ENCODE data around the gene RPGRIP1L.

Gene RPGRIP1L

DNA sequence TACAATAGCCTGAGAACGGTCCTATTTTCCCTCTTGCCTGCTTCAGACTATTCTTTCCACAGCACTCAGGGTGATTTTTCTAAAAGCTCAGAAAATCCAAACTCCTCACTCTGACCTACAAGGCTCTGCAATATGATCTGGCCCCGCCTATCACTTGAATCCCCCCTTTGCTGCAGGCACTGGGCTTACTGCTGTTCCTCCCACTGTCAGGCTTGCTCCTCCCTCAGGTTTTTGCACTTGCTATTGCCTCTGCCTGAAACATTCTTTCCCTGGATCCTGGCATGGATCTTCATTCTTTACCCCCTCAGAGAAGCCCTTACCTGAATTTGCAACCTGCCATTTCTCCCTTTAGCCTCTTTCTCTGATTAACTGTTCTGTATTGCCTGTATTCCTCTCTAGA, 52.3 kb downstream of the RPGRIP1L start:
- DNase-seq (ENCODE audit: low read depth): no peak

DNA sequence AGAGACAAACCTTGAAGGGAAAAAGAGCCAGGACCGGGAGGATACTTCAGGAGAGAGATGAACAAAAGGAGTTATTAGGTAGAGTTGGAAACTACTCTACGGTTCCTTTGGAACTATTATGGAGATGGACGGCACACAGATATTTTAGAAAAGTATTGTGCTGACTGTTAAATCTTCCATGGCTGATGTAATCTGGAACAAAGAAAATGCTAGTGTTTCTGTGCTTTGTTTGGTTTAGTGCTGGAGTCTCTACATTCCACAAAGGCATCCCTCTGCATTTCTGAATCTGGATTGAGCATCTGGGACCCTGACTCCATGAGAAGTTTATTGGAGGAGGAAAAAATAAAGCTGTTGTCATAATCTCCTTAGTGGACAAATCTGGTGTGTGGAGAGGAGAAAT, 57.2 kb downstream of the RPGRIP1L start:
- no peak for DNase-seq (ENCODE audit: low read depth)

DNA sequence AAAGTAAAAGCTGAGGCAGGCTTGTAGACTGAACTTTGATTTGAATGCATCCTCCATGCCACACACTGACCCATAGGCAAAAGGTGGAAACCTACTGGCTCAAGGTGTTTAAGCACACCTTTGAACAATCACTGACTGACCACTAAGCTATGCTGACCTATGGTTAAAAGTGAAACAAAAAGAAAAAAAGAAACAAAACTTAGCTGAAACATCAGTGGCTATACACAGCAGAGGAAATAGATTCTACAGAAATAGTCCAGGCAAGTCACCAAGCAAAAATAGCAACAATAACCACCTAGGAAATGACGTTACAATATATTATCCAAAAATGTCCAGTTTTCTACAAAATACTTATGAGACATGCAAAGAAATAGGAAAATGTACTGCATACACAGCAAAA, 60.2 kb downstream of the RPGRIP1L start:
- DNase-seq (ENCODE audit: low read depth): no peak

DNA sequence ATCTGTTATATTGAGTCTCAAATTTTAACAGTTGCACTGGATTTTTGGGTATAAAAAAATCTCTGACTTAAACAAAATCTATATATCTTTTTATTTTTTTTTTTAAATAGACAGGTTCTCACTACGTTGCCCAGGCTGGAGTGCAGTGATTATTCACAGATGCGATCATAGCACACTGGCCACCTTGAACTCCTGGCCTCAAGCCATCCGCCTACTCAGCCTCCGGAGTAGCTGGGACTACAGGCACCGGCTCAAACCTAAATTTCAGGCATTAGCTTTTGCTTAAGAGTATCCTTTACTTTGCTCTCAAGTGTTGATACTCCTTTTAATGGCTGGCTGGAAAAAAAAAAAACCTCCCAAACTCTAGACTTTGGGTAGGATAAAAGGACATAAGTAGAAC, 61.6 kb downstream of the RPGRIP1L start:
- no peak for DNase-seq (ENCODE audit: low read depth)

- no peak for DNase-seq (ENCODE audit: low read depth)
Measured at GRCh38 chr16:53636978-53637377, 66.7 kb downstream of the RPGRIP1L start.

DNA sequence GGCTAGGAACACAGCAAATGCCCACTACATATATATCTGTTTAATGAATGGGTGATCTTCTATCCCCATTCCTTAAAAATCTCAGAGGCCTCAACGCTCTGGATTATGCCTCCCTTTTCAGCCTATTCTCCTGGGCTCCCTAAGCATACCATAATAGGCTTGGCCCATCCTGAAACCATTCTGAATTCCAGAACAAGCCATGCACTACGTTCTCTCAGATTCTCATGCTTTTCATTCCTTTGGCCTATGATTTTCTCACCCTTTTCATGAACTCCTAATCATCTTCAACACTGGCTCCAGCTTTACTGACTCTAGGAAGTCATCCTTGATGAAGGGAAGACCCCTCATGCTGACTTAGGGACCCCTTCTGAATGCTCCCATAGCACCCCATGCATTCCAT, 71.1 kb downstream of the RPGRIP1L start:
- no peak for DNase-seq (ENCODE audit: low read depth)

- DNase-seq (ENCODE audit: low read depth): no peak
Measured at GRCh38 chr16:53631236-53632025, 72.2 kb downstream of the RPGRIP1L start.

DNA sequence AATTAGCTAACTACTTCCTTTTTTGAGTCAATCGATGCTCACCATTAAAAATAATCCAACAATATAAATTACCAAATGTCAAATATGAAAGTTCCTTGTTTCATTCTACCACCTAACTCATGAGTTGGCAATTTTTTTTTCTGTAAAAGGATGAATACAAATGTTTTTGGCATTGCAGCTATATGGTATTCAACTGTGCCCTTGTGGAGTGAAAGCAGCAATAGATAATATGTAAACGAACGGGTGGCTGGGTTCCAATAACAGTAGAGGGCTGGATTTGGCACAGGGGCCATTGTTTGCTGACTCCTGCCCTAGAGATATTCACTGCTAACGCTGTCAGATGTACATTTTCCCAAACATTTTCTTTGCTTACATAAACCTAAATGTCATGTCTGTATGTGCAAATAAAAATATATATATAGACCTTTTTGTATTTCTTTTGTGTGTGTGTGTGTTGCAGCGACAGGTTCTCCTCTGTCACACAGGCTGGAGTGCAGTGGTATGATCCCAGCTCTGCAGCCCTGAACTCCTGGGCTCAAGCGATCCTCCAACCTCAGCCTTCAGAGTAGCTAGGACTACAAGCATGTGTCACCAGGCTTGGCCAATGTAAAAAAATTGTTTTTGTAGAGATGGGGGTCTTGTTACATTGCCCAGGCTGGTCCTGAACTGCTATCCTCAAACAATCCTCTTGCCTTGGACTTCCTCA, 73.9 kb downstream of the RPGRIP1L start:
- no peak for DNase-seq (ENCODE audit: low read depth)

- DNase-seq (ENCODE audit: low read depth): no peak
Measured at GRCh38 chr16:53629151-53629550, 74.5 kb downstream of the RPGRIP1L start.

- DNase-seq (ENCODE audit: low read depth): no peak
Measured at GRCh38 chr16:53626811-53627210, 76.8 kb downstream of the RPGRIP1L start.

GRCh38 chr16:53626161-53626560, 77.5 kb downstream of the RPGRIP1L start:
- no peak for DNase-seq (ENCODE audit: low read depth)

- no peak for DNase-seq (ENCODE audit: low read depth)
Measured at GRCh38 chr16:53625221-53625620, 78.4 kb downstream of the RPGRIP1L start.

- no peak for DNase-seq (ENCODE audit: low read depth)
Measured at GRCh38 chr16:53622315-53622714, 81.3 kb downstream of the RPGRIP1L start.

DNA sequence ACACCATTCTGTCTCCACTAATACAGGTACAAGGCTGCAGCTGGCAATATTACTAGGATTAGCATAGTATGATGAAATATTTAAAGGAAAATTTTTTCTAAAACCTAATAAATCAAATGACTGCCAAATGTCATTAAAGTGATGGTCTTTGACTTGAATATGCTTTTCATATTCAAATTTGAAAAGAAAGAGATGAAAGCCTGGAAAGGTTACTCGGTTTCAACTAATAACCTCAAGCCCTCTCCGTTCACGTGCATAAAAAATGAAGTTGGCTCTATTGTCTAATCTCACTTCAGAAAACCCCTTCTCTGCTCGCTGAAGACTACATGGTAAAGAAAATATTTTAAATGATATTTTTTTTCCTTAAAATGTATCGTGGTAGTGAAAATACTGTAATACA, 83.2 kb downstream of the RPGRIP1L start:
- DNase-seq (ENCODE audit: low read depth): no peak

GRCh38 chr16:53619235-53619634, 84.4 kb downstream of the RPGRIP1L start:
- DNase-seq (ENCODE audit: low read depth): no peak

- DNase-seq (ENCODE audit: low read depth): no peak
Measured at GRCh38 chr16:53614346-53614745, 89.3 kb downstream of the RPGRIP1L start.

GRCh38 chr16:53612003-53612402, 91.7 kb downstream of the RPGRIP1L start:
- no peak for DNase-seq (ENCODE audit: low read depth)

- no peak for DNase-seq (ENCODE audit: low read depth)
Measured at GRCh38 chr16:53611179-53611696, 92.4 kb downstream of the RPGRIP1L start.

GRCh38 chr16:53609536-53609935, 94.1 kb downstream of the RPGRIP1L start:
- no peak for DNase-seq (ENCODE audit: low read depth)

DNA sequence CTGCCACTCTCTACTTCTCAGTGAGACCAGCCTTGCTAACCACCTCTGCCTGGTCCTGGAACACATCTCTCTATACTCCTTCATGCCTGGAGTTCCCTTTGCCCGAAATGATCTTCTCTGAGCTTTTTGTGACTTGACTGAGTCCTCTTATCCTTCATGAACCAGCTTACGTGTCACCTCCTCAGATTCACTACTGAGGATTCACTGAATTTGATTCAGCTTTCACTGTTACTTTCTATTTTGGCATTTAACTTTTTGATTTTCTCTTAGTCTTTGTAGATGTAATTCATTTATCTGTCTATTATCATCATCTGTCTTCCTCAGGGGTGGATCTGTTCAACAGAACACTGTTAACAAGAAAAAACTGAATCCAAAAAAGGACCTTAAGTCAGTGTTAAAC, 95.6 kb downstream of the RPGRIP1L start:
- DNase-seq (ENCODE audit: low read depth): no peak

DNA sequence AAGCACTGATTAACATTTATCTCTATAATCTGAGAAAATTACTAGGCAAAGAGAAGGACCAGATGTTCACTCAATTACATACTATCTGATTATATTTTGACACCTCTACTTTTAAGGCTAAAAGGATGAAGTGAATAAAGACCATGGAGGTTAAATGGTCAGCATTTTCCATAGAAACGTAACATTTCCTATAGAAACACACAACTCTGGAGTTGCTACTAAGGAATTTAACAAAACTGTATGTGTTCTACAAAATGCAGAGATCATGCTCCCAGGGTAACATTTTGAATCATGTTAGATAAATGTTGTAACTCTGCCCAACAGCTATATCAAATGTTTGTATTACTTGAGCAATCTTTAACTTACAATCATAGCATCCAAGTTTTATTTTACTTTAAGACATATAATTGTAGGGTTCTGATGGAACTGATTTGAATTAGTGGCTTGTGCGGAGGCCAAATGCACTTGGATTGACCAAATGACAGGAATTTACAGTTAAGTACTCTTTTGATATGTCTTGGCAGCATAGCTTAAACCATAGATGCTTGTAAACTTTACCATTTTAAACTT, 97.7 kb downstream of the RPGRIP1L start:
- DNase-seq (ENCODE audit: low read depth): peak; percentile 70

- peak; percentile 23 for DNase-seq (ENCODE audit: low read depth)
Measured at GRCh38 chr16:53605356-53605755, 98.3 kb downstream of the RPGRIP1L start.

- no peak for DNase-seq (ENCODE audit: low read depth)
Measured at GRCh38 chr16:53601961-53602360, 101.7 kb downstream of the RPGRIP1L start.
